HEK293T (cell line): ENCODE results near the gene PSPN.

Experiments
- FOXM1 ChIP-seq: fragments of 450-650 bp; IDR thresholded peaks from 2 replicates; pipeline ENCODE4 v1.6.1; 2017; ENCODE audit warnings: mild to moderate bottlenecking, borderline replicate concordance
- LEF1 ChIP-seq: fragments of 450-650 bp; IDR thresholded peaks from 2 replicates; pipeline ENCODE4 v1.6.1; 2017; ENCODE audit warnings: mild to moderate bottlenecking, borderline replicate concordance
- SP1 ChIP-seq: fragments of 450-650 bp; IDR thresholded peaks from 2 replicates; pipeline ENCODE4 v1.6.1; 2017
- SUZ12 ChIP-seq: fragments of 450-650 bp; IDR thresholded peaks from 2 replicates; pipeline ENCODE4 v1.6.1; 2016; ENCODE audit warnings: mild to moderate bottlenecking

- TF ChIP-seq FOXM1 (no peak), SP1 (no peak), SUZ12 (no peak), LEF1 (no peak)
Observed at GRCh38 chr19:6413721-6414643, 38.2 kb upstream of the PSPN start.
